Adrenal gland (tissue), 5 donors: ENCODE measurements around the gene TRMT61A.

ENCODE experiments used
- CTCF ChIP-seq, 6 experiments: fragments of 450-650 bp in 4 of 6; fragments of 200-600 bp in 2 of 6; sonication (generic) in 1 of 6; IDR thresholded peaks; 1 replicate in 5 of 6; 2 replicates in 1 of 6; pipeline versions ENCODE4 v1.5.1 to v1.8.0; 2016 to 2021; ENCODE audit warnings: antibody characterized with exemption in 6 of 6, mild to moderate bottlenecking in 2 of 6, moderate library complexity in 1 of 6
- POLR2A ChIP-seq, 2 donors: fragments of 450-650 bp; IDR thresholded peaks; one replicate each; pipeline ENCODE4 v1.6.1; 2017; ENCODE audit warnings: antibody characterized with exemption in 2 of 2, mild to moderate bottlenecking in 2 of 2, moderate library complexity in 1 of 2
- donor health status: DM: no; HTN: no; CAD: no.

DNA sequence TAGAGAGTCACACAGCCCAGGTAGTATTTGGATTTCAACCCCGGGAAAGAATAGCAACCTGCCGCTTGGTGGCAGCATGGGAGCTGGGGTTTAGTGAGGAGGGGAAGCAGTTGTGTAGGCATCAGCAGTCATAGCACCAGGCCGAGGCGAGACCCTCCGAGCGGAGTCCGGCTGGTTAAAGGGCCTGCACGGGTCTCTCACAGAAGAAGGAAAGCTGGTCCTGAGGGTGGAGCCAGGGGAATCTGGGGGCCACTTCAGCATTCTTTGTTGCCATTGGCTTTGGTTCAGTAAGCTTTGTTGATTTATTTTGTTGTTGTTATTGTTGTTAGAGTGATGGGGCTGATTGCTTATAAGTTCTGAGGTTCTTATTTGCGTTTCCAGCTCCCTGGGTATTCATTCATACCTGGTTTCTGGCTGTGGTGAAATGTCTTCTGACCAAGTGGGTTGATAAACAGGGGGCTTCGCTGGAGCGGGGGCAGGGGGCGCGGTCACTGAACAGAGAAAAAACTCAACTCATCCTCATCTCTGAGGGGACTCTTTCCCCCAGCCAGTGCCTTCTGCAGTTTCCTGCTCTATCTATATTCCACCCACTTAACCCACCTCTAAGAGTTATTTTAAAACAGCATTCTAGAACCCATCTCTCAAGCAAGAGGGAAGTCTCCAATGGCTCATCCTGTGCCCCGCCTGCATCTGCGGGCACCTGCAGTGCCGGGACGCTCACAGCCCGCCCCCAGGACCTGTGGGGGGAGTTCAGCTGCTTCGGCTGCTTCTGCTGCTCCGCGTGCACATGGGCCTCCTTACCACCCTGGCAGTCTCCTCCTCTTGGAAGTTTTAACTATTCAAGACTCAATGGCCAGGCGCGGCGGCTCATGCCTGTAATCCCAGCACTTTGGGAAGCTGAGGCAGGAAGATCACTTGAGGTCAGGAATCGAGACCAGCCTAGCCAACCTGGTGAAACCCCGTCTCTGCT lies 18.0 kb upstream of the TRMT61A start:
- no peak for TF ChIP-seq POLR2A (IDR thresholded peaks at IDR 0.05)
- TF ChIP-seq CTCF (IDR thresholded peaks at IDR 0.05) = no peak
